Stimulated activated CD8-positive, alpha-beta memory T cell treated with anti-CD3 and anti-CD28 coated beads, Interleukin-4, amount 100 ng/mL, for 24 hours (primary cell): Measurements from ENCODE around the gene C14orf93.
"Not testable (repeated sequence)": the region's sequence is repeated elsewhere in the genome, so short reads cannot be mapped to it uniquely, and the experiment has no call there.

Experiments used
- DNase-seq: peaks from one replicate; pipeline ENCODE4 v3.0.0-alpha.2; 2020; ENCODE audit warnings: low read depth

Gene C14orf93

DNA sequence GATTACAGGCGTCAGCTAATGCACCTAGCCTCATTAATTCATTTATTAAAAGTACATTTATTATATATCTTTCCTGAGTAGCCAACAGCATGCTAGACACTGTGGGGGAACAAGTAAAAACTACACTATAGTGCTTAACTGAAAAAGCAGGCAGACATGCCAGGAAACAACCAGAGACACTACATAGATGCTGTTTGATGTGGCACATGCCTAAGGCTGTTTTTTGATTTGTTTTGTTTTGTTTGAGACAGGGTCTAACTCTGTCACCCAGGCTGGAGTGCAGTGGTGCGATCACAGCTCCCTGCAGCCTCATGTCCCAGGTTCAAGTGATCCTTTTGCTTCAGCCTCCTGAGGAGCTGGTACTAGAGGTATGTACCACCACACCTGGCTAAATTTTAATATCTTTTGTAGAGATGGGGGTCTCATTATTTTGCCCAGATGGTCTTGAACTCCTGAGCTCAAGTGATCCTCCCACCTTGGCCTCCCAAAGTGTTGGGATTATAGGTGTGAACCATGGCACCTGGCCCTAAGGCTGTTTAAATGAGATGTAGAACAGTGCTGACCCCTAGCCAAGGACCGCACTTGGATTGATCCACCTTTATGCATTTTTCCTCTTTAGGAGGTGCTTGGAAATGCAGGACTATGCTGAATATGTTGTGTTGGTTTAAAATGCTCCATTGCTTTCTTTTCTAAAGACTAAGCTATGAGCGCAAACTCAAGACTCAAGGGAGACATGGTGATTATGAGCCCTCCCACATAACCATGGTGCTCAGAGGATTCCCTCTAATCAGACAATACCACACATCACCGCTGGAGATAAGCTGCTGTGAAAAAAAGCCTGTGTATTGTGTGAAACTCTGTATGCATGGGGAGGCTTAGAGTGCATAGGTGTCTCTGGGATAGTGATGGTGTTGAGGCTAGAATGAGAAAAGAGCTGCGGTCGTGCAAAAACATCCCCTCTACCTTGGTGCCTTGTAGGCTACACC lies 10.5 kb upstream of the C14orf93 start:
- DNase-seq = no peak

DNA sequence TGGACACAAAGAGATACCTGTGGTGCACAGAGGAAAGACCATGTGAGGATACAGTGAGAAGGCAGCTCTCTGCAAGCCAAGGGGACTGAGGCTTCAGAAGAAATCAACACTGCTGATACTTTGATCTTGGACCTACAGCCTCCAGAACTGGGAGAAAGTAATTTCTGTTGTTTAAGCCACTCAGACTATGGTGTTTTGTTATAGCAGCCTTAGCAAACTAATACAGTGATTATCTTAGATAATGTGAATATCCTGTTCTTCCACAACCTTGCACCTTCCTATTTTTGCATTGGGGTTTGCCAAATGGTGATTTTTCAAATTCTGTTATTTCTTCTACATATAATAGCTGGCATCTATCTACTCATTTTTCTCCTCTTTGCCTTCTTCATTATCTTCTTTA lies 8.2 kb upstream of the C14orf93 start:
- DNase-seq = no peak

DNA sequence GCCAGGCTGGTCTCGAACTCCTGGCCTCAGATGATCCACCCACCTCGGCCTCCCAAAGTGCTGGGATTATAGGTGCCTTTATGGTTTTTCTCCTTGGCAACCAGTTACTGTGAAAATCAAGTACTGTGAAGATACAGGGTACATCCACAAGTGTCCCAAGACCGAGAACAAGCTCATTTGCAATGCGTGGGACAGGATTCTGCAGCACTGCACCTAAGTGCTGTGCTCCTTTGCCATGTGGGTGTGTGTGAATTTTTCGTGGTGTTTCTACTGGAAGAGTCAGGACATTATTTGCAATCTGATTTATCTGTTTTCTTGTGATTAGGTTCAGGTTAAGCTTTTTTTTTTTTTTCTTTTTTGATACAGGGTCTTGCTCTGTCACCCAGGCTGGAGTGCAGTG lies 7.1 kb upstream of the C14orf93 start:
- DNase-seq = no peak

DNA sequence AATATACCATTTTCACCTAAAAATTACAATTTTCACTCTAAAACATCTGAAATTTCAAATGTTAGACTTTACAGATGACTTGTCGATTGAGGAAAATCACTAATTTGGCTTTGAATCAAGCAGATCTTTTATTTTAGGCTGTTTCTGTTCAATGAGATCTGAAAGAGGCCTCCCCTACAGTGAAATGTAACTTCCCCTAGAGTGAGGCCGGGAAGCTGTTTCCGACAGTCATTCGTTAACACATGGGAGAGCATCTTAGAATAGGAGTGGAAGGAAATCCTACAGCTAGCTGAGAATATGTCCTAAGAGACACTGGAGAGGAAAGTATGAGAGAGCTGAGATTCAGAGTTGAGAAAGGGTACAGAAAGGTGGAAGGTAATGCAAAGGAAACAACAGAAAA lies 5.7 kb upstream of the C14orf93 start:
- no peak for DNase-seq

DNA sequence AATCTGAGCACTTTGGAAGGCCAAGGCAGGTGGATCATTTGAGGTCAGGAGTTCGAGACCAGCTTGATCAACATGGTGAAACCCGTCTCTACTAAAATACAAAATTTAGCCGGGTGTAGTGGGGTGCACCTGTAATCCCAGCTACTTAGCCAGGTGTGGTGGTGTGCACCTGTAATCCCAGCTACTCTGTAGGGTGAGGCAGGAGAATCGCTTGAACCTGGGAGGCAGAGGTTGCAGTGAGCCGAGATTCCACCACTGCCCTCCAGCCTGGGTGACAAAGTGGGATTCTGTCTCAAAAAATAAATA lies 3.8 kb upstream of the C14orf93 start:
- not testable (repeated sequence) for DNase-seq

DNA sequence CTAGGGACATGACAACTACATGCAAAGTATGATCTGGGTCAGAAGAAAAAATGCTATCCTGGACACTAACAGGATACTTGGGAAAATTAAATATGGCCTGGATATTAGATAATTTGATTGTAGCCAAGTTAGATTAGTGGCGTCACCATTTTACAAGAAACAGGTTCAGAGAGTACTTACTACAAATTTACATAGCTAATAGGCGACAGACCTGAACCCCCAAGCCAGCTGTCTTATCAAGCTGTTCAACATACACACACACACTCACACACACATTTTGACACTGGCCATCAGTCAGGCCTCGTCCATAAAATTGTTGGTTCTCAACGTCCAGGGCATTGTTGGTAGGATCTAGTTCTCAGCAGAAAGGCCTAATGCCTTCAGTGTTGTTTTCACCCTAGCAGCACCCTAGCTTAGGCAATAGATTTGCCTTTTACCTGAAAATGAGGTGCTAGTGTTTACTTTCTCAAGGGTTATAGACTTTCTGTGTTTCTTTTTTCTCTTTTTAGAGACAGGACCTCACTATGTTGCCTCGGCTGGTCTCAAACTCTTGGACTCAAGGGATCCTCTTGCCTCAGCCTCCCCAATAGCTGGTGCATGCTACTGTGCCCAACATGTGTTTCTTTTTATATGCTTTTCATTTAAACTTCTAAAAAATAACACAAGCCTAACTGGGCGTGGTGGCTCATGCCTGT lies 3.3 kb upstream of the C14orf93 start:
- DNase-seq = no peak

DNA sequence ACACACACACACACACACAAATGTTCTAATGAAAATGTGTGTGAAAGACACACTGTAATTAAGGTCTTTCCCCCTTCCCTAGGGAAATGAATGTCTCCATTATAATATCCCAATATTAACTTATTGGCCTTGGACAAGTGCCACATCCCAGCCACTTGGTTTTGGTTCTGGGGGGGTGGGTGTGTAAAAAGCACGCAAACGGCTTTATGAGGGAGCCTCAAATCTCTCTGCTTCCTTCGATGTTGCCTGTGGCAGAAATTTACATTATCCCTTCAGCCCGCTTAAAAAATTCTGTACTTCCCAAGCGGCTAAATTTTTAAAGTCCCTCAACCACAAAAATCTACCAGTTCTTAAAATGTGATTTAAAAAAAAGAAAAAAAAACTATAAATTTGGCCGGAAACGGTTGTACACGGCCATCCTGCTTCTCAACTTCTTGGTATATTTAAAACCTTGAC lies 432 bp downstream of the C14orf93 start:
- DNase-seq = no peak

DNA sequence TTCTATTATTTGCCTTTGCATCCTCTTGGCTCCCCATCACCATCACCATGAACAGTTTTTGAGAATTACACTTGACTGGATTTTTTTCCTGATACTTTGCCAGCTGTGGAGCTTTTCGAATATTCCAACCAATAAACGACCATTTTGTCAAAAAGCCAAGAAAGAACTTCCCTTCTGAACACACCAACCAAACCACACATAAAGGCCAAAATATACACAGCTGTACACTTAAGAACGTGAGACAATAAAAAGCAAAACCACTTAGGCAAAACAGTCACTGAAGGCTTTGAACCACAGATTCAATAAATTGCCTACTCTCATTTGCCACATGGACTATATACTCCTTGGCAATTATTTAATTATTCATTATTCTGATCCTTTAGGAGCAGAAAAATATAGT lies 1.1 kb downstream of the C14orf93 start:
- DNase-seq = no peak

DNA sequence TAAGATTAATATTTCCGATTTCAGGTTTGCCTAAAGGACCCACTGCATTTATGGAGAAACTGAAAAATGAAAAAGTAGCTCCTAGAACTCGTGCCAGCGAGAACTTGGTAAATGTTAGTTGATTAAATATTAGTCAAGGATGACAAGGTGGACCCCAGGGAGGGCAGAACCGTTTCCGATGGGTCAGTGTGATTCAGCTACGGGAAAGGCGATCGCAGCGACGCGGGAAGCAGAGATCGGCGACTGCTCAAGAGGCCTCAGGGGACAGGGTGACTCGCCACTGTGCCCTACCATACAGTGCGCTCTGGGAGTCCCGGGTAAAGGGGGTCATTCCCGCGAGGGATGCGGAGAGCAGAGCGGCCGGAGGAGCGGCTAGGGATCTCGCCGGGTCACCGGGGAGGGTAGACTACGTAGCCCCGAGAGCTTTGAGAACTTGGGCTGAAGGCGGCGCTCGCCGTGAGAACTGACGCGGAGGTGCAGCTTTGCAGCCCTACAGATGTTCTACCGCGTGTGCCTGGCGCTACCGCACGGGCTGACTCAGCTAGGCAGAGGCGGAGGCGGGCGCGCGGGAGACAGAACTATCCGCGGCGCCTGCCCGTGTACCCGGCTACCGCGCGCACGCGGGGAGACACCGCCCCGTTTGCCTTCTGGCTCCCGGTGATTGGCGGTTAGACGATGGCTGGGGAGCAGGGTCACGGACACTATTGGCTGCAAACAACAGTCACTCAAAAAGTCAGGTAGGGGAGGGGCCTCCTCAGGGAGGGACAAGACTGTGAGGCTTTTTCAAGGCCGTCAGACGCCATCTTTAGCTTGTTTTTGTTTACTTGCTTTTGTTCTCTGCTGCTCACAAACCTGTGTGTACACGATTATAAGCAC lies 3.2 kb downstream of the C14orf93 start:
- DNase-seq = peak; percentile 95

DNA sequence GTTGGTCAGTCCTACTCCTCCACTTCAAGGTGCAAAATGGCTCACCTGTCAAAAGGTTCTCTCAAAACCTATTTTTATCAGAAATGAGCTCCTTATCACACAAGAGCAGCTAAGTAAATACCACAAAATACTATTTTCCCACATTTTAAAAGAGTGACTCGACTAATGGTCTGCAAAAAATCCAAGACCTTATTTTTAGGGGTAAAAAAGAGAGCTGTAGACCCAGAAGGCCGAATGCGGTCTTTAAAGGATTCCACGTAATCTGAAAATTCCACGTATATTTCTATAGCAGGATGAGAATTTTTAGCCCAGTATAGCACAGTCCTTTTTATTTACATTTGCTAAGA lies 3.8 kb downstream of the C14orf93 start:
- no peak for DNase-seq

DNA sequence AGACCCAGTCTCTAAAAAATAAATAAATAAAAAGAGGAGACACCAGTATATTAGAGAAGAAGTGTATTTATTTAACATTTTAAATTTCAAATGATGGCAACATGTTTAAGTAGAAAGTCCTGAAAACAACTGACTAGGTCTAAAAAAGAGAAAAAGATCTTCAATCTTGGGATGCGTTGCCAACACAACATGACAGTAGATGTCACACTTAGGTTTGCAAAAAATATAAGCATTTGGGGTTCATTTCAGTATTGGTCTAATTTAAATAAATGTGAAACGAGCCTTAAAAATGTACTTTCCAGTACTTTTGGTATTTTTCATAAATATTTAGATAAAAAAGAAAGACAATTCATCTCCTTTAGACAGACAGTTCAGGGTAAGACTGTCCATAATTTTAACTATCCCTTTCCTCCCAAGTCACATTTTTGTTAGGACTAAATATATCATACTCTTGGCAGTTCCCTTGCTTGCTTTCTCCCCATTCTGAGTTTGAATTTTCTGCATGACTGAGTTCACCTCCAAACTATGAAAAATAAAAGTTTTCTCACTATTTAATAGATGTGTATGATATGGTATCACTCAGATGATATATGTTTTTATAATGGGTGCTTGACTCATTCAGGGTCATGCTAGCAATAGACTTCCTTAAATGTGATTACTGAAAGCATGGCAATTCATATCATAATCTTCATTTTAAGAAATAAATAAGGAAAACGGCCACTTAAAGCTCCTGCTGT lies 4.3 kb downstream of the C14orf93 start:
- no peak for DNase-seq

DNA sequence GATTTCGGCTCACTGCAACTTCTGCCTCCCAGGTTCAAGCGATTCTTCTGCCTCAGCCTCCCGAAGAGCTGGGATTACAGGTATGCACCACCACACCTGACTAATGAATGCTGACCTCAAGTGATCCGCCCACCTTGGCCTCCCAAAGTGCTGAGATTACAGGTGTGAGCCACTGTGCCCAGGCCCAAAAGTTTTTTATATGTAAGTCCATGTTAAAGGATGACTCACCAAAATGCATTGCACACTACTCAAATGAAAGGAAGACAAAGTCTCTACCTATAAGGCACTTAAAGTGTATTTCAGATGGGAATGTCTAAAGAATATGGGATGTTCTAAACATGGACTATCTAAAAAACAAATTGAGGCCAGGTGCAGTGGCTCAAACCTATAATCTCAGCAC lies 5.7 kb downstream of the C14orf93 start:
- not testable (repeated sequence) for DNase-seq

DNA sequence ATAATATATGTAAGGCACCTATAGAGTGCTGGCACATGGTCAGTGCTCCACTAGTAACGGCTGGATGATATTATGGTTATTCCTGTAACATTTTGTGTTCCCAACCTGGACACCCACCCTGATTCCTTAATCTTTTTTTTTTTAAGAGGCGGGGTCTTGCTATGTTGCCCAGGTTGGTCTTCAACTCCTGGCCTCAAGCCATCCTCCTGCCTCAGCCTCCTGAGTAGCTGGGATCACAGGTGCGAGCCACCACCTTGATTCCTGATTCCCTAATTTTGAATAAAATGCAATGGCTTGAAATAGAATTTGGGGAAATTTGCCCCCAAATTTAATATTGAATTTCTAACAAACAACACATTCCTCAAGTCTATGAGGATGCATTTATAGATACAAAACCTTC lies 7.4 kb downstream of the C14orf93 start:
- no peak for DNase-seq

DNA sequence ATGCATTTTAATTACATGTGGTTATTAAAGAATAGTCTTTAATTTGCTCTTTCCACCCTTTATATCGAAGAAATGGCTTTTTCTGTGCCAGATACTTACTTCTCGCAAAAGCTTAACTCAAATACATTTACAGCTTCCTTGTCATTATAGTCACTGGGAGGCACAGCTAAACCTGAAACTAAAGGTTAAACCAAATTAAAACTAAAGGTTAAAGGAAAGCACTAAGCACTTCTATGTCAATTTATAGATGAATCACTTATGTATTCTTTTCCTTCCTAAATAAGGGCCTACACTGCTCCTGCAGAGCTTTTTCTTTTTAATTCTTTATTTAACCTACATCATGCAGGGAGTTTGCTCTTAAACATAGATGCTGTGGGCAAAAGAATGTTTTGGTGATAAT lies 9.1 kb downstream of the C14orf93 start:
- DNase-seq = no peak

DNA sequence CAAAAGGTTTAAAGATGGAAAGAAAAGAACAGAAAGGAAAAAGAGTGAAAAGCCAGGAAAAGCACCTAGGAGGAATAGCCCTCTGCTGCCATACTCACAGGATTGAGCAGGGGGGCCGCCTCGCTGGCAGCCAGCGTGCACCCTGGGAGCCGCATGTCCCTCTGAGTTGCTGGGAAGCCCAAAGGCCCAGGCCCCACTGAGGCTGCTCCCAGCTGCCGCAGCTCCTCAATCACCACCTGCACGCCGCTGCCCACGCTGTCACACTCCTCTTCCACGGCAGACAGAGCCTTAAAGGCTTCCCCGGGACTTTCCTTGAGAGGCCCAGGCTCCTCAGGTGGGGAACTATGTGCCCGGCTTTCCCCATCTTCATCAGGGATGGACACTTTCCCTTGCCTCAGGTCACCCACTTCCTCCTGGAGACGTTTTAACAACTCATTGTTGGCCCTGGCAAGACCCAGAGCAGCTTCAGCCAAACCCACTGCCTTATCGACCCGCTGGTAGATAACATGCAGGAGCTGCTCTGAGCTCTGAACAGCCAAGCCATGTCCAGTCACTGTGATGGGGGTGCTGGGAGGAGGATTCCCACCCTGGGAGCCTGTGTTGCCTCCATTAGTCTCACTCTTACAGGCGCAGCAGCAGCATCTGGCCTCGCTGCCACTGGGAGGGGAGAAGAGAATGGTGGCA lies 11.5 kb downstream of the C14orf93 start:
- DNase-seq = no peak

DNA sequence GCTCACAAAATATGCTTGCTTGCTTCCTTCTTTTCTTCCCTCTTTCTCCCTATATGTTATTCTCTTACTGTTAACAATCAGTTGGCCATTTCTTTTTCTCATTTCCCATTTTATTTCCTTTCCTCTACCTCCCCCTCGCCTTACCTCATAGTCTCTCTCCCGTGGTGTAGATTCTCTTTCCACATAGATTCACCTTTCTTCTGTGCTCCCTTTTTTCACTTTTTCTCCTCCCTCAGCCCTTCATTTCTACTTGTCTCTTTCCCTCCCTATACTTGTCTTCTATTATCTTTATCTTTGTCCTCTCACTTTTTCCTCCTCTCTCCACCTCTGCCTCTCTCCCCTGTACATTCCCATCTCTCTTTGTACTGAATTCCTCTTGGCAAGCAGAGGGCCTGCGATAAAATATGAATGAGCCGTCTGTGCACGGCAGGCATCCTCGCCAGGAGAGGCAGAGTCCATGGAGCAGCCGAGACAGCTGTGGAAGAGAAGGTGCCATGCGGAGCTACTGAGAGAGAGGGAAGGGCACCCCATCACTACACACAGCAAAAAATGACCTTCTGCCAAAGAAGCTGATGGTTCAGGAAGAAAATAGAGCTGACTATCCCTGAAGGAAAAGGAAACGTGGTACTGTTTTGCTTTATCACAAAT lies 12.1 kb downstream of the C14orf93 start:
- no peak for DNase-seq

DNA sequence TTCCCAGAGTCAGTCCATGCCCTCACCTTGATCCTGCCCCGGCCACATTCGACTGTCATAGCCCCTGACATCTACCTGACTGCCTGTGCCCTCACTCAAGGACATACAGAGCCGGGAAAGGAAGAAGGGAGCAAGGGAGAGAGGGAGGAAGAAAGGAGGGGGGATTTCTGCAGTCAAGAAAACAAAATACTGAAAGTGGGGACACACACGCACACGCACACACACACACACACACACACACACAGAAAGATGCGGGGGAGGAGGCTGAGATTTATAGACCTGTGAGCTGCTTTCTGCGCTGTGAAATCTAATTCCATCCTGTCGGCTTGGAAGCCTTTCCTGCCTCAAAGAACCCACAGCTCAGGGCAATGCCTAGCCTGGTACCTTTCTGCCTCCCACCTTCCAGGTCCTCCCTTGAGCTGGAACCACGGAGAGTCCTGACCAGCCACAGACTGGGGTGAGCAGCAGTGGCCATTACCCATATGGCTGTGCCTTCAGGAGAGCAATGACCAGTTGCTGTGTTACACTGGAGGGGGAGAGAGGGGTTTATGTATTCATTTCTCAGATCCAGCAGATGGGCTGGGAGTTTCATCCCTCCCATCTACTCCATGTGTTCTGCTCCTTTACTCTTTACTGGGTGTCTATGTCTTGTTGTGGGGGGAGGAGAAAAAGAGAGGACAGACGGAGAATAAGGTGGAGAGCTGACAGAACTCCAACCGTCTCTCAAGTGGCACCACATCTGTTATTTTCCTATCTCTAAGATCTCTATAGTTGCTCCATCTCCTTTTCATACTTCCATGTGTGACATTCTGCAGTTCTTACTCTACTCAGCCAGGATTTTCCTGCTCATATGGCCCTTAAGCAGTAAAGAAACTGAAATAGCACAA lies 12.9 kb downstream of the C14orf93 start:
- no peak for DNase-seq

DNA sequence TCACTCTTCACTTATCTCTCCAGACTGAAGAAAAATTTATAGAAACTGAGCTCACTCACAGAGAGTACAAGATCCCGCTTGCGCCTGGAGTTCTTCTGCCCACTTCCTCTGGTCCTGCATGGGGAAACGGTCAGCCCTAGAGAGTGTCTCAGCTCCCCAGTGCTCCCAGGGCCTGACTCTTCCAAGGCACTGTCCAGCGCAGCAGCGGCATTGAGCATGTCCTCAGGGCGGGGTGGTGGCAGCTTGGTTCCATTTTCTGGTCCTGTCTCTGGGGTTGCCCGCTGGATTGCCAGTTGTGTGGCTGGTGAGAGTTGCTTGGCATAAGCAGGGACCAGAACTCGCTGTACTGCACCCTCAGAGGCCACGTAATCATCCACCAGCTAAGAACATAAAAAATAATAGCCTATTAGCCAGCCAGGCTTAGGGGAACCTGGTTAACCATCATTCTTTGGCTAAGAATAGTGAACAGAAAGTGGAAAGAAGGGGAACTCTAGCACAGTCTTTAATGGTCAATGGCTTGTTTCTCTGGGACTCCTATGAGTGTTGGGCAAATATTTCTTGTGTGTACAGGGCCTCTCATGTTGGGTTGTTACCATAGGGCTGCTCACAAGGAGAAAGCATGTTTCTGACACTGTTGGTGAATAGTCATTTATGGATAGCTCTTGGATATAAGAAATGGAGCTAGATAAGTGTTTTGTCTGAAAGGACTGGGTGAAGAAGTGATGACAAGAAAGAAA lies 13.9 kb downstream of the C14orf93 start:
- no peak for DNase-seq

DNA sequence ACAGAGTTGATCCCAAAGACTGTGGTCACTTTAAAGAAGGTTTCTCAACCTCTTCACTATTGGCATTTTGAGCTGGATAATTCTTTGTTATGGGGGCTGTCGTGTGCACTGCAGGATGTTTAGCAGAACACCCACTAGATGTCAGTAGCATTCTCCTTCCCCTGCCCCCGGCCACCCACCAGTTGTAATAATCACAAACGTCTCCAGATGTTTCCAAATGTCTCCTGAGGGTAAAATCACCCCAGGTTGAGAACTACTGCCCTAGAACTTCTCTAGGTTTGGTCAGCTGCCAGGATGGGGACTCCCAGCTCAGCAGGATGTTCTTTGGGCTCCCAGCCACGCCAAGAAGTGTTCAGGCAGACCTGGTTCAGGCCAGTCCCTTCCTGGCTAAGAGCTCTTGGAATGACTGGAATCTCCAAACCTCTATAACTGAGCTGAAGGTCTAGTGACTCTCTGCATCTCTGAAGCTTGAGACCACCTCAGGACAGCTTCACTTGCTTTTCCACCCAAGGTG lies 15.1 kb downstream of the C14orf93 start:
- no peak for DNase-seq
